ENCODE measurements around the gene COL8A2.

GRCh38 chr1:36125129-36125991 is at the start of gene COL8A2:
- no peak for TF ChIP-seq CTCF (IDR thresholded peaks at IDR 0.05)
- no peak for TF ChIP-seq POLR2A (IDR thresholded peaks at IDR 0.05)

All from testis (tissue), 2 donors.